ENCODE results near the gene RASL12. TPM values are rescaled to one million over a fixed set of nuclear protein-coding genes. Genes with fewer than 3 reads are reported as not detected.

The RASL12 gene
- total RNA-seq, 1 experiment from 2014 or later = 0.12 TPM

DNA sequence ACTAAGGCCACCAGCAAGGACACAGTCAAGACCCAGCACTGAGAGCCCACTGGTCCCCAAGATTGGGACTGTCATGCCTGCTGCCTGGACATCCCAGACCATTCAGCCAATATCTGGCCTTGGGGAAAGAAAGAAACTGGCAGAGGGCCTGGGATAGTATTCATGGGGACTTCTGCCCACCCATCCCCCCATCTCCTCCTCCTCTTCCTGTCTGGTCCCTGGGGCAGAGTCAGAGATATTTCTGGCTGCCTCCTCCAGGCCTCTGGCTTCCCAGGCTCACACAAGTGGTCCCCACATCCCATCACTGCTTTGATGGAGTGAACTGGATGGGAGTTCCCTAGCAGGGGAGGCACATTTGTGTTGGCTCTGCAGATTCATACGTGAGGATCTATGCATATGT lies 4.2 kb upstream of the RASL12 start:
- CTCF ChIA-PET = no interaction called here
- DNase-seq = no peak
- H3K36me3 Mint-ChIP-seq (ENCODE audit: insufficient read depth, unreplicated experiment) = peaks cover 4% of the 10 kb centered on the region
- H3K9me3 Mint-ChIP-seq (ENCODE audit: low read depth, unreplicated experiment) = no peaks in the 10 kb centered on the region
- peaks cover 19% of the 10 kb centered on the region for H3K27me3 Mint-ChIP-seq (ENCODE audit: unreplicated experiment)
- H3K4me3 Mint-ChIP-seq (ENCODE audit: low read depth, unreplicated experiment) = no peak overlapping the region
- no peak for TF ChIP-seq CTCF (IDR thresholded peaks at IDR 0.05; ENCODE audit: unreplicated experiment)
- intact Hi-C loops (cut with micrococcal nuclease; ENCODE audit: unreplicated experiment) = no loop called here
- H3K27ac Mint-ChIP-seq (ENCODE audit: unreplicated experiment) = no peak overlapping the region
- peaks cover 7% of the 10 kb centered on the region for H3K4me1 Mint-ChIP-seq (ENCODE audit: low read depth, unreplicated experiment)
- no TSS peak for BruUV-seq (replicated peaks)

DNA sequence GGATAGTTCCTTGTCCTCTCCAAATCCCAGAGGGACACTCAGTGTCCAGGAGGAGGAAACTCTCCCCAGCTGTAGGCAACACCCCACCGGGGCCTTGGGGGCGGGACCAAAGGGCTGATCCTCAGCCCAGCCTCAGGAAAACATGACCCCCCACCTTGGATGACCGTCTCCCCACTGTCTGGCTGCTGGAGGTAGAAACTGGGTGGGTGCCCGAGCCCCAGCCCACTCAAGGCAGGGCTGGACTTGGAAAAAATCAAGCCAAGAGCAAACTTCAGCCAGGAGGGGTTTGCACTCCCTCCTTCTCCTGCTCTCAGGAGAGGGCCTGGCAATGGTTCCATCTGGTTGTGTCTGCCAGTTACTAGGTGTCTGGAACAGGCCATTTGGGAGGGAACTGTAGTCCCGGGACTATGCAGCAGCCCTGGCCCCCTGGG lies 3.6 kb upstream of the RASL12 start:
- CTCF ChIA-PET = no interaction called here
- peaks cover 9% of the 10 kb centered on the region for H3K4me1 Mint-ChIP-seq (ENCODE audit: low read depth, unreplicated experiment)
- H3K36me3 Mint-ChIP-seq (ENCODE audit: insufficient read depth, unreplicated experiment) = peaks cover 5% of the 10 kb centered on the region
- H3K27me3 Mint-ChIP-seq (ENCODE audit: unreplicated experiment) = peaks cover 25% of the 10 kb centered on the region
- H3K27ac Mint-ChIP-seq (ENCODE audit: unreplicated experiment) = no peak overlapping the region
- no peak for TF ChIP-seq CTCF (IDR thresholded peaks at IDR 0.05; ENCODE audit: unreplicated experiment)
- no TSS peak for BruUV-seq (replicated peaks)
- intact Hi-C loops (cut with micrococcal nuclease; ENCODE audit: unreplicated experiment) = no loop called here
- DNase-seq = no peak
- no peaks in the 10 kb centered on the region for H3K9me3 Mint-ChIP-seq (ENCODE audit: low read depth, unreplicated experiment)
- no peak overlapping the region for H3K4me3 Mint-ChIP-seq (ENCODE audit: low read depth, unreplicated experiment)

DNA sequence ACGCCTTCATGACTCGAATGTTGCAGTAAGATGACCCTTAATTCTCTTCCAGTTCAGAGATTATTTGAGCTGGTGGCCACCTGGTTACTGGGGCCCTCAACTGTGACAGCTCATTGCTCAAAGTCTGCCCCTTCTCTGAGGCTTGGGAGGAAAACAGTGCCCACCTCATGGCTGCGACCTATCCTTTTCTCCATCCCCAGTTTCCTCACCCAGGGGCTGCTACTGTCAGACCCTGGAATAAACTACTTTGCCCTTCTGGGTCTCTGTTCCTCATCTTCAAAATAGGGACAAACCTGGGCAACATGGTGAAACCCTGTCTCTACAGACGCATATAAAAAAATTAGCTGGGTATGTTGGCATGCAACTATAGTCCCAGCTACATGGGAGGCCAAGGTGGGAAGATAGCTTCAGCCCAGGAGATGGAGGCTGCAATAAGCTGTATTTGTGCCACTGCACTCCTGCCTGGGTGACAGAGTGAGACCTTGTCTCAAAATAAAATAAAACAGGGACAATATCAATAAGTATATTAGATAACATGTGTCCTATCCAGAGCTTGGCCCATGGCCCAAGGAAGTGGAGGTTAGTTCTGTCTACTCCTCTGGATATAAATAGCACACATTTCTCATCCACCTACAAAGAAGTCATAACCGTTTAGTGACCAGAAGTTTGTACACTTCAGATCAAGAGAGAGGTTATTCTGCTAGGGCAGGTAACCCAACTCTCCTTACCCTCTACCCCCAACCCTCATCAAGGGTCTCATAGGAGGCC lies 2.2 kb upstream of the RASL12 start:
- no peak for DNase-seq
- peaks cover 9% of the 10 kb centered on the region for H3K4me1 Mint-ChIP-seq (ENCODE audit: low read depth, unreplicated experiment)
- CTCF ChIA-PET = interaction anchor here (0.7 to 1.1 kb wide), 3 partner anchors 9 to 32 kb away, joined by 3 read pairs; no protein-coding TSS in a partner anchor
- no peak overlapping the region for H3K4me3 Mint-ChIP-seq (ENCODE audit: low read depth, unreplicated experiment)
- no peak overlapping the region for H3K27ac Mint-ChIP-seq (ENCODE audit: unreplicated experiment)
- H3K36me3 Mint-ChIP-seq (ENCODE audit: insufficient read depth, unreplicated experiment) = peaks cover 5% of the 10 kb centered on the region
- no TSS peak for BruUV-seq (replicated peaks)
- no peaks in the 10 kb centered on the region for H3K9me3 Mint-ChIP-seq (ENCODE audit: low read depth, unreplicated experiment)
- peaks cover 40% of the 10 kb centered on the region for H3K27me3 Mint-ChIP-seq (ENCODE audit: unreplicated experiment)
- intact Hi-C loops (cut with micrococcal nuclease; ENCODE audit: unreplicated experiment) = no loop called here
- no peak for TF ChIP-seq CTCF (IDR thresholded peaks at IDR 0.05; ENCODE audit: unreplicated experiment)

DNA sequence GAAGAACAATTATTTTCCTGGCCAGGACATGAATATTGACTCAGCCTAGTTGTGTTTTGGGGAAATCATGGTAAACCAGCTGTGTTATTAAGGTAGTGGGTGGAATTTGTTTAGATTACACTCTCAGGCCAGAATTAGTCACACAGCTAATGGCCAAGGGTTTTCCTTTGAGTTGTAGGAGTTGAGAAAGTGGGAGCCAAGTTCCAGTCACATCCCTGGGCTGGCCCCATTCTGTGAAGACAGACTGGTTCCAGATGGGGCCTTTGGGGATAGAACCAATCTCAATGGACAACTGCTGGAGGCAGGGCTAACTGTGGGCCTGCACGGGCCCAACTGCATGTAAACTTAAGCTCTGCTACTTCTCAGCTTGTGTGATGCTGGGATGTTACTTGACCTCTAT lies 1.4 kb upstream of the RASL12 start:
- Mint-ChIP-seq H3K4me1 (ENCODE audit: low read depth, unreplicated experiment) (peaks cover 9% of the 10 kb centered on the region), H3K4me3 (ENCODE audit: low read depth, unreplicated experiment) (no peak overlapping the region), H3K27me3 (ENCODE audit: unreplicated experiment) (peaks cover 41% of the 10 kb centered on the region), H3K27ac (ENCODE audit: unreplicated experiment) (no peak overlapping the region), H3K36me3 (ENCODE audit: insufficient read depth, unreplicated experiment) (peaks cover 5% of the 10 kb centered on the region), H3K9me3 (ENCODE audit: low read depth, unreplicated experiment) (no peaks in the 10 kb centered on the region)
- TF ChIP-seq CTCF (IDR thresholded peaks at IDR 0.05; ENCODE audit: unreplicated experiment) = no peak
- no peak for DNase-seq
- CTCF ChIA-PET = interaction anchor here (0.7 to 1.1 kb wide), 3 partner anchors 9 to 32 kb away, joined by 3 read pairs; no protein-coding TSS in a partner anchor
- intact Hi-C loops (cut with micrococcal nuclease; ENCODE audit: unreplicated experiment) = no loop called here
- BruUV-seq (replicated peaks) = no TSS peak

Measured in Calu3 (cell line).